Adipocyte (in vitro differentiated cells): ENCODE data around the gene GPR39.
A peak's percentile ranks its signal among the peaks of the same experiment; 100 is the strongest.

Experiments used
- DNase-seq: peaks from one replicate; pipeline ENCODE4 v3.0.0-alpha.2; 2015; ENCODE audit warnings: low read depth
- H3K27me3 ChIP-seq: replicated peaks from 2 replicates; pipeline ENCODE4 v1.7.0; 2013; ENCODE audit warnings: mild to moderate bottlenecking, low read length, moderate library complexity; ENCODE audit not compliant: control insufficient read depth, insufficient read depth
- H3K36me3 ChIP-seq: 2 replicates; pipeline ENCODE4 v1.7.0; 2013; ENCODE audit warnings: low read length, mild to moderate bottlenecking, moderate library complexity; ENCODE audit not compliant: control insufficient read depth, insufficient read depth, severe bottlenecking
- H3K4me1 ChIP-seq: 2 replicates; pipeline ENCODE4 v1.7.0; 2013; ENCODE audit warnings: mild to moderate bottlenecking, low read length, moderate library complexity; ENCODE audit not compliant: control insufficient read depth, insufficient read depth
- H3K4me3 ChIP-seq: 2 replicates; pipeline ENCODE4 v1.7.0; 2013; ENCODE audit warnings: mild to moderate bottlenecking, low read length, moderate library complexity
- H3K9ac ChIP-seq: 2 replicates; pipeline ENCODE4 v1.7.0; 2013; ENCODE audit warnings: mild to moderate bottlenecking, low read length, moderate library complexity
- H3K9me3 ChIP-seq: 2 replicates; pipeline ENCODE4 v1.7.0; 2013; ENCODE audit warnings: mild to moderate bottlenecking, low read length, moderate library complexity; ENCODE audit not compliant: control insufficient read depth

GPR39 gene

DNA sequence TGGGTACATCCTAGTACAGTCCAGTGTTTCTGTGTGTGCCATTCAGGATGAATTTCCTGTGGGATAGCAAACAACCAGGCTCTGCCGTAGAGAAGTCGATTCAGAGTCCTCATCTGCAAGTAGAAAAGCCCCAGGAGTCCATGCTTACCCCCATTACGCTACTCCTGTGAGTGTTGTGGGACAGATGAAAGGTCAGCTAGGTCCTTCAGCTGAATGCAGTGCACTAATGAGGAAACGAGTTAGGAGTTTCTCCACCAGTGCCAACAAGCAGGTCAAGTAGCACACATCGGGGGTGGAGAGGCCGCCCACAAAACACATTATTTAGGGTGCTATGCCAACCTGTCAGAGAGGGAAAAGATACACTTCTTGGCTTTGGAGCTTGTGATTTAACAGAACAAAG, 2.5 kb upstream of the GPR39 start:
- H3K4me1 ChIP-seq = peaks cover 16% of the 10 kb centered on the region
- DNase-seq = no peak
- H3K27me3 ChIP-seq = no peaks in the 10 kb centered on the region
- no peaks in the 10 kb centered on the region for H3K36me3 ChIP-seq
- H3K4me3 ChIP-seq = no peak overlapping the region
- no peak overlapping the region for H3K9ac ChIP-seq
- no peaks in the 10 kb centered on the region for H3K9me3 ChIP-seq

DNA sequence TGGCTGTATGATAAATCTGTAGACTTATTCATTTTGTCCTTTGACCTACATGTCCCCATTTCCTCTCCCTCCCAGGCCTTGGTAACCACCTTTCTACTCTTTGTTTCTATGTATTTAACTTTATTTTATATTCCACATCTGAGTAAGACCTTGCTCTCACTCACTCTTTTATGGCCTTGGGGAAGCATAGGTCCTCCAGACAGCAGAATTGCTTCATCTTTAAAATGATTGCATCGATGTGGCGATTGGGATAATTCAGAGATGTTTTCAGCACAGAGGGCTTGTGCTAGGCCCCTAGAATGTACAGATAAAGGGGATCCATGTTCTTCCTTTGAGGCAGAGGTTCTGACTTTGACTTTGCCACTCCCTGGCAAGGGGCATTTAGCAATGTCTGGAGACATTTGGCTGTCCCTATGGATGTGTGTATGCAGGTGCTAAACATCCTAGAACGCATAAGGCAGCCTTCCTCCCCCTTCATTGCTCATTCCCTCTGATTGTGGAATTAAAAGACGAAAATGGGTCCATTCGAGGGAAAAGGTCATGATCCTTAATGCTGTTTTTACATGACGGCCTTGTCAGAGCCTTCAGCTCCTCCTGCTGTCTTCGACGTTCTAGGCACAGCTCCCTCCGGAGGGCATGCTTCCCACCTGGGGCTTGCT, 1.2 kb upstream of the GPR39 start:
- Histone ChIP-seq H3K27me3 (no peaks in the 10 kb centered on the region), H3K36me3 (no peaks in the 10 kb centered on the region), H3K4me3 (peak overlapping the region; percentile 75), H3K4me1 (peaks cover 16% of the 10 kb centered on the region), H3K9ac (peak overlapping the region; percentile 75), H3K9me3 (no peaks in the 10 kb centered on the region)
- DNase-seq = peak; percentile 52

DNA sequence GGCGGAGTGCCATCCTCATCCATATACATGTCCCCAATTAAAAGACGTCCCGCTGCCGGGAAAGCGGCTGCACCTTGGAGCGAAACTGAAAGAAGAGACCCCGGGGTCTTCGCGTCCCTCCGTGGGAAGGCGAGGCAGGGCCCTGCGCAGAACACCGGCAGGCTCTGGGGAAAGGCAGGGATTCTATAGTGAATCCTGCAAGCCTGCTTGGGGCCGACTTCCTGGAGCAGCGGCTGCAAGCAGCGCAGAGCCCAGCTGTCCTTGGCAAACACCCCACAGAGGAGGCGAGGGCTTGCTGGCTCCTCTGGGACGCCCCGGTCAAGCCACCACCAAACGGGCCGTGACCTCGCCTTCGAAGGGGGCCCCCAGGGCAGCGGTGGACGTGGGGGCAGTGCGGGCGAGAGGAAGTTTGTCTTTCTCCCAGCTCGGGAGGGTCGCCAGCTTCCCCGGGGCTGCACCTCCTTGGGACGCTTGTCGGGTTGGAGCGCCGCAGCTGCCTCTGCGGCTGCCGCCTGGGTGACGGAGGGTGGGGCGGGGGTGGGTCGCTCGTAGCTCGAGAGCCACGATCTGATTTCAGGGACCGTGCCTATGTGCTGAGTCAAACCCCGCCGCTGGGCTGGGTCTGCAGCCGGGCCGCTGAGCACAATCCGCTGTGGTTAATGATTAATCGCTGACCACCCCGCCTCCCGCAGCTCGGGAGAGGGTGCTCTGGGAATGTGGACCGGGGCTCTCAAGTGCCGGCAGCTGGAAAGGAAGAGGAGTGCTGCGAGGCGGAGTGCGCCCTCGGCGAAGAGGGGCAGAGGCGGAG, 486 bp upstream of the GPR39 start:
- peaks cover 21% of the 10 kb centered on the region for H3K4me1 ChIP-seq
- peak; percentile 96 for DNase-seq
- peak overlapping the region; percentile 75 for H3K4me3 ChIP-seq
- H3K9ac ChIP-seq = peak overlapping the region; percentile 75
- no peaks in the 10 kb centered on the region for H3K27me3 ChIP-seq
- no peaks in the 10 kb centered on the region for H3K36me3 ChIP-seq
- H3K9me3 ChIP-seq = no peaks in the 10 kb centered on the region

DNA sequence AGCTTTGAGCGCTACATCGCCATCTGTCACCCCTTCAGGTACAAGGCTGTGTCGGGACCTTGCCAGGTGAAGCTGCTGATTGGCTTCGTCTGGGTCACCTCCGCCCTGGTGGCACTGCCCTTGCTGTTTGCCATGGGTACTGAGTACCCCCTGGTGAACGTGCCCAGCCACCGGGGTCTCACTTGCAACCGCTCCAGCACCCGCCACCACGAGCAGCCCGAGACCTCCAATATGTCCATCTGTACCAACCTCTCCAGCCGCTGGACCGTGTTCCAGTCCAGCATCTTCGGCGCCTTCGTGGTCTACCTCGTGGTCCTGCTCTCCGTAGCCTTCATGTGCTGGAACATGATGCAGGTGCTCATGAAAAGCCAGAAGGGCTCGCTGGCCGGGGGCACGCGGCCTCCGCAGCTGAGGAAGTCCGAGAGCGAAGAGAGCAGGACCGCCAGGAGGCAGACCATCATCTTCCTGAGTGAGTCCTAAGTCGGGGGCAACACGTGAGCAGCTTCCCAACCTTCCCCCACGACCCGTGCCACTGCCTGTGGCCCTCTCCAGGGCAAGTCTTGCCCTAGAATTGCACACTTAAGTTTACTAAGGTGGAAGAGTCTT, 928 bp downstream of the GPR39 start:
- Histone ChIP-seq H3K4me3 (peak overlapping the region; percentile 75), H3K36me3 (no peaks in the 10 kb centered on the region), H3K9ac (no peak overlapping the region), H3K27me3 (no peaks in the 10 kb centered on the region), H3K4me1 (peaks cover 26% of the 10 kb centered on the region), H3K9me3 (no peaks in the 10 kb centered on the region)
- DNase-seq = no peak

DNA sequence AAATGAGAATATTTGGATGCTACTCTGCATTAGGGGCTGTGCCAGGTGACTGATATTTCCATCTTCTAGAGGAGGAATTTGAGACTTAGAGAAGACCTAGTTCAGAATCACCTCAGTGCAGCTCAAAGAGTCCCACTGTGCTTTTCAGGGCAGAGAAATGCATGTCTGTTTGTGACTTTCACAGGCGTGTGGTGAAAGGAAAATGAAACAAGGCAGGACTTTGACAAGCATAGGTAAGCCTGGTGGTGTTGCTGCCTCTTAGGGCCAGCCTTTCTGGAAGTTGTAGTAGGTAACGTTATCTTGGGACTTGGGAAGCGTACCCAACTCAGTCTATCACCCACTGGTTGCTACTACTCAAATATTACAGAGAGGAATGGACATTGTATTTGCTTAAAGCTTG, 2.6 kb downstream of the GPR39 start:
- Histone ChIP-seq H3K27me3 (no peaks in the 10 kb centered on the region), H3K36me3 (no peaks in the 10 kb centered on the region), H3K9ac (no peak overlapping the region), H3K9me3 (no peaks in the 10 kb centered on the region), H3K4me3 (no peak overlapping the region), H3K4me1 (peaks cover 36% of the 10 kb centered on the region)
- no peak for DNase-seq

DNA sequence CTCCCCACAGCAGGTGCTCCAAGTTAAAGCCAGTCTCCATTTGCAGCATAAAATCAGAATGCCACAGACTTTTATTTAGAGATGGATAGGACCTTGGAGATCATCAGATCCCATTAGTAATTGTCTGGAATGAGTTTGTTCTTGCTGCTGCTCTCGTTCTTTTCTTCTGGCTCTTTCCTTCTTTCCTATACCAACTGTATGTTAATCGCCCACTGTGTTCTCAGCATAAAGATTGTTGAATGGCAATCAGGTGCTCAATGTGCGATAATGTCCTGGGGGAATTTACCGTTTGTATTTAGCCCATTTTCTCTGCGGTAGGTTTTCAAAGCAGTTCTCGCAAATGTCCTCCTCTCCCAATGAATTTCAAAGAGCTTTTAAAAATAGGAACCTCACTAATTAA, 3.3 kb downstream of the GPR39 start:
- H3K4me1 ChIP-seq = peaks cover 40% of the 10 kb centered on the region

DNA sequence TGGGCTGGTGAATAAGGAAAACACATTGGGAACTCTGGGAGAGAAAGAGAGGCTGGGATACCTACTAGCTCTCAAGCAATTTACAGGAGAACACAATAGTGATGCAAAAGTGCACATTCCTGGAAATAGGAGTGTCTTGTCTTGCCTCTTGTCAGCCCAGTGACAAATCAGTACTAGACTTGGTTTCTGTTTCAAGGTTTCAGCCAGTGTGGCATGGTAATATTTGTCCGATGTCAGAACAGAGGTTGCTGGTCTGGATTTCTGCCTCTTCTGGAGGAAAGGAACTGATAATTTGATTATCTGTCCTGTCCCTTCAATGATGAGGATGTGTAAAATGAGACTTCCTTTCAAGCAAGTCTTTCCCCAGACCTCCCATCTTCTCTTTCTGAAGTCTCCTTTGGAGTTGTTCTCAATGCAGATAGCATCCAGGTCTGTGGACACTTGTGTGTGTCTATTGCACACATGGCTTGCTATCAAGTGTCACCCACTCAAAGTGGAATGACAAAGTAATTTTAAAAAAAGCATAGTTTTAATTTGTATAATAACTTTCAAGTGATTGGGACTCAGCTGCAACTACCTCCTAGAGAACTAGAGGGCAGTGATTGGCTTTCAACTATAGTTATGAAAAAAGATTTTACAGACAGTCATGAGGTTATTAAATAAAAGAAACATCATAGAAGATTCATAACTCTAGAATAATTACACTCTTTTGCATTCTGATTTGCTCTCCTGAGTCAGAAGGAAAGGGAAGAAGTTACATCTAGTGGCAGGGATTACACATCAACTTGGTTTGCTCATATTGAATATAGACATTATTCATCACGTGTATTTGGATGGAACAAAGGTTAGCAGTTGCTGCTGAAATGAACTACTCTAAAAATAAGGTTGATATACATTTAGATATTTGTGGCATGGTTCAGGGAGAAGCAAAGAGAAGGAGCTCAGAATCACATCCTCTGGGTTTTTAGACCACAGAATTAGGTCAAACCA, 4.5 kb downstream of the GPR39 start:
- no peaks in the 10 kb centered on the region for H3K27me3 ChIP-seq
- H3K4me1 ChIP-seq = peaks cover 41% of the 10 kb centered on the region
- no peaks in the 10 kb centered on the region for H3K36me3 ChIP-seq
- DNase-seq = peak; percentile 44
- H3K4me3 ChIP-seq = no peak overlapping the region
- no peaks in the 10 kb centered on the region for H3K9me3 ChIP-seq
- H3K9ac ChIP-seq = no peak overlapping the region

More for the DNA sequence above, 3.3 kb downstream of the GPR39 start:
- DNase-seq = no peak
- no peaks in the 10 kb centered on the region for H3K27me3 ChIP-seq
- H3K9ac ChIP-seq = no peak overlapping the region
- no peaks in the 10 kb centered on the region for H3K9me3 ChIP-seq
- no peaks in the 10 kb centered on the region for H3K36me3 ChIP-seq
- no peak overlapping the region for H3K4me3 ChIP-seq

DNA sequence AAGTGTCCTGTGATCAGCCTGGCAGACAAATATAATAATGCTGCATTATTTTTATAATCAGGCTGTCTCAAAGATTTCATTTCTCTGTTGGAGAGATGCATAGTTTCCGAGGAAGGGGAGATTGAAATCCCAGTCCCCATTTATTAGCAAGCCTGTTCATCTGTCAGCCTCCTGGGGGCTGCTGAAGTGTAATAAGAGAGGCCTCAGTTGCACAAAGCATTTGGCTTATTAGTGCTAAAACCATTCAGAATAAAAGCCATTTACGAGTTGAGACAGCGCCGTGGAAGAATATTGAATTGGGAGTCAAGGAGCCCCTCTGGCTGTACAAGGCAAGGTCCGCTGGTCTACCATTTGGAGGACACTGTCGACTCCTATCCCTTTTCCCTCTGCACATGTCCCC, 6.1 kb downstream of the GPR39 start:
- H3K4me3 ChIP-seq = no peak overlapping the region
- H3K4me1 ChIP-seq = peaks cover 36% of the 10 kb centered on the region
- H3K9ac ChIP-seq = no peak overlapping the region

GRCh38 chr2:132424526-132425121, 8.0 kb downstream of the GPR39 start:
- DNase-seq = peak; percentile 86
- no peaks in the 10 kb centered on the region for H3K27me3 ChIP-seq
- H3K4me3 ChIP-seq = peak overlapping the region; percentile 12
- no peaks in the 10 kb centered on the region for H3K36me3 ChIP-seq
- no peaks in the 10 kb centered on the region for H3K9me3 ChIP-seq
- H3K4me1 ChIP-seq = peaks cover 36% of the 10 kb centered on the region
- peak overlapping the region; percentile 13 for H3K9ac ChIP-seq

More for the DNA sequence above, 6.1 kb downstream of the GPR39 start:
- Histone ChIP-seq H3K9me3 (no peaks in the 10 kb centered on the region), H3K27me3 (no peaks in the 10 kb centered on the region), H3K36me3 (no peaks in the 10 kb centered on the region)
- DNase-seq = no peak

- H3K4me1 ChIP-seq = peaks cover 32% of the 10 kb centered on the region
- no peak overlapping the region for H3K9ac ChIP-seq
- H3K4me3 ChIP-seq = no peak overlapping the region
- no peak for DNase-seq
- H3K27me3 ChIP-seq = no peaks in the 10 kb centered on the region
- no peaks in the 10 kb centered on the region for H3K9me3 ChIP-seq
- no peaks in the 10 kb centered on the region for H3K36me3 ChIP-seq
Measured at GRCh38 chr2:132426033-132426432, 9.4 kb downstream of the GPR39 start.
